CD4-positive, alpha-beta T cell treated with Interferon alpha-2 for 1 hour (primary cell): Measurements from ENCODE around the gene TBCB.
A peak's percentile ranks its signal among the peaks of the same experiment; 100 is the strongest.
"Not testable (repeated sequence)": the region's sequence is repeated elsewhere in the genome, so short reads cannot be mapped to it uniquely, and the experiment has no call there.

Experiments used
- DNase-seq, 2 donors: peaks; one replicate each; pipeline ENCODE4 v3.0.0-alpha.2; 2020 to 2022

The TBCB gene

DNA sequence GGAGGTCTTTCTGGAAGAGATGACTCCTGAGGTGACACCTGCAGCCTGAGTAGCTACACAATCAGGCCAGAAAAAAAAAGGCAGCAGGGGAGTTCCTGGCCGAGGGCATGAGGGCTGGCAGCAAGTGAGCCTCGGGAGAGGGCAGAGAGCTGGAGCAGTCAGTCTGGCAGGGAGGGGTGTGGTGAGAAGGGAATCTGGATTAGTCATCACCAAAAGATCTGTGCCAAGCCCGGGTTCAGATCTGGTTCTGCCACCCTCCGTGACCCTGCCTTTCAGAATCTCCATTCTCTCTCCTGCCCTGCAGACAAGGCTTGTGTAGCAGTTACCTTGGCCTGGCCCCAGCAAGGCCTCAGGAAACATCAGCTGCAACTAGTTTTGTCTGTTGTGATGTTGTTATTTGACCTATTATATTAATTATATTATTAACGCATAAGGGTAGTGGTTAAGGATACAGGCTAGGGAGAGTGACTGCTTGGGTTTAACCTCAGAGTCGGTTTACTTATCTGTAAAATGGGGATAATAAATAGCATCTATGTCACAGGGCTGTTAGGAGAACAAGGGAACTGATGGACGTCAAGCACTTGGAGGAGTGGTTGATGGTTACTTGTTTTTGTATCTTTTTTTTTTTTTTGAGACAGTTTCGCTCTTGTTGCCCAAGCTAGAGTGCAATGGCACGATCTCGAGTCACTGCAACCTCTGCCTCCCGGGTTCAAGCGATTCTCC lies 21.9 kb downstream of the TBCB start:
- DNase-seq = no peak

DNA sequence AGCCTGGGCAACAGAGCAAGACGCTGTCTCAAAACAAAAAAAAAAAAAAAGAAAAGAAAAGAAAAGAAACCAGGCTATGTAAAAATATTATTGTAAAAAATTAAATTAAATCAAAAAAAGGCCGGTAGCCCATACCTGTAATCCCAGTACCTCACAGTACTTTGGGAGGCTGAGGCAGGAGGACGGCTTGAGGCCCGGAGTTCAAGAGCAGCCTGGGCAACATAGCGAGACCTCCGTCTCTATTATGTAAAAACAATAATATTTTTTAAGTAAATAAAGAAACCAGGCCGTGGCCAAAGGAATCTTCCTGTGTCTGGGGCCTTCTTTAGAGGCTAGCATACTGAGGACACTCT lies 23.8 kb downstream of the TBCB start:
- no peak for DNase-seq

DNA sequence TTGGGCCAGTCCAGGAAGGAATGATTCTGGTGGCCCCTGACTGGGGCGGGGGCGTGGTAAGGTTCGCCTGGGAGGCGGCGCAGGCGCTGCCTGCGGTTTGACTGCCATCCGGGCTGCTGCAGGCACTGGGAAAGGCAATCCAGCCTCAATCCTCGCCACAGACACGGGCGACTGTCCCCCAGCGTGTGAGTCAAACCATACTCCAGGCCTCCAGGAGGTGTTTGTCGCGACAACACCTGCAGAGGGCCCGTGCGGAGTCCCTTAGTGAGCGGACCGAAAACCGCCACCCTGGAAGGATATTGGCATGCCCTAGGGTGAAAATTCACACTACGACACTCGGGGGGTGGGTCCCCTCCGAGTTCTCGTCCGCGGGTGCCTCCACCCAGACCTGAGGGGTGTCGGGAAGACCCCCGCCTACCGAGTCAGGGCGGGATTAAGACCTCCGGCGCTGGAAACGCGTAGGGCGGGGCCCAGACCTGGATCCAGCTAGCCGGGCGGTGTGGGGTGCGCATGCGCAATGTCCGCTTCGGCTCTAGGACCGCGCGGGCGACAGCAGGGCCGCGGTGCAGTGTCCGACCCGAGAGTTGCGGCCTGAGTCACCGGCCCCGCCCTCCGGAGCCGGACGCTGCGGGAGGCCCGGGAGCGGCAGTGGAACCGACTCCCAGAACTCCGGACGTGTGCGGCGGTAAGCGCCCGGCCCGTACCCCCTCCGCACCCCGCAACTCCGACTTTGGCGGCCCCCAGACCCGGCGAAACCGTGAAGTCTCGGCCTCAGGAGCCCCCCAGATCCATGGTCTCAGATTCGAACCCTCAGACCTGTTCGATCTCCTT lies 24.4 kb downstream of the TBCB start, which contains the start of gene CAPNS1:
TSS of gene CAPNS1 (plus strand) at position 594 of the 831 bp plus-strand sequence. CDS start 946 bp downstream, outside the sequence.
- peak; percentile 93 to 94 for DNase-seq

GRCh38 chr19:36140304-36141038 lies 25.2 kb downstream of the TBCB start:
- peak in 1 of 2 donors; percentile 9 for DNase-seq

DNA sequence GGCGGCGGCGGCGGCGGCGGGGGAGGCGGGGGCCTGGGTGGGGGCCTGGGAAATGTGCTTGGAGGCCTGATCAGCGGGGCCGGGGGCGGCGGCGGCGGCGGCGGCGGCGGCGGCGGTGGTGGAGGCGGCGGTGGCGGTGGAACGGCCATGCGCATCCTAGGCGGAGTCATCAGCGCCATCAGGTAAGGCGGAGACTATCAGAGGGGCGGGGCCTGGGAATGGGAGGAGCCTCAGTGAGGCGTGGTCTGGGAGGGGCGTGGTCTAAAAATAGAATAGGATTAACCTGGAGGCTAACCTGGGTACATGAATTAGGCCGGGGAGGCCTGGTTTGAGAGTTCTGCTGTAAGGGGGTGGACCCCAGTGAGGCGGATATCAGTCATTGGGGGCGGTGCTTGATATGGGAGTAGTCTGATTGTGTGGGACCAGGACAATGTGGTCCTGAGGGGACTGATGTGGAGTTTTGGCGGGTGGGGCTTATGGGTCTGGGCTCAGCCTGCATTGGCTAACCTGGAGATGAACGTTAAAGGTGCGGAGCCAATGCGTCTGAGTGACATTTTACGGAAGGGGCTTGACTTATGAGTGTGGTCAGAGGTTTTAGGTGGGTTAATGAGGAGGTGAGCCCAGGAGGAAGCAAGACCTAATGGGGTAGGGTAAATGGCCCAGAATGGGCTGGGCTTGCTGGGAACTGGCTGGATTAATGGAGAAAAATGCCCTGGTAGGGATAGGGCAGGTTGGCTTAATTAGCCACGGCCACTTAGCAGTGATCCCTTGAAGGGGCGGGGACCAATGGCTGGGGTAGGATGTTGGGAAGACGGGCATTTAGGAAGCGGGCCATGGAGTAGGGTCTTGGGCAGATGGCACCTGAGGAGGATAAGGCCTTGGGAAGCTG lies 26.0 kb downstream of the TBCB start:
- peak; percentile 88 to 95 for DNase-seq

DNA sequence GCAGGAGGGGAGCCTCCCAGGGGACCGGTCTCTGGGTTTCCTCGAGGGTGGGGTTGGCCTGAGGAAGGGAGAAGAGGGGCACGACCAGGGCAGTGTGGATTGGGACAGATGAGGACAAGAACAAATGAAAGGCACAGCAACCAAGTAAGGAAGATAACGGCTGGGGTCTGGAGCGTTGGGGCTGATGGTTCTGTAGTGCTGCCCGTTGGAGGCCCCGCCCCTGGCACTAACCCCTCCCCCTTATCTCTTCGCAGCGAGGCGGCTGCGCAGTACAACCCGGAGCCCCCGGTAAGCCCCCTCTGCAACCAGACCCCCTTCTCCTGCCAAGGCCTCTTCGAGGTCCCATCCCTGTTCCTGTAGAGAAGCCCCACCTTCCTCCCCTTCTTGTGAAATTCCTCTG lies 26.8 kb downstream of the TBCB start:
- DNase-seq = no peak

DNA sequence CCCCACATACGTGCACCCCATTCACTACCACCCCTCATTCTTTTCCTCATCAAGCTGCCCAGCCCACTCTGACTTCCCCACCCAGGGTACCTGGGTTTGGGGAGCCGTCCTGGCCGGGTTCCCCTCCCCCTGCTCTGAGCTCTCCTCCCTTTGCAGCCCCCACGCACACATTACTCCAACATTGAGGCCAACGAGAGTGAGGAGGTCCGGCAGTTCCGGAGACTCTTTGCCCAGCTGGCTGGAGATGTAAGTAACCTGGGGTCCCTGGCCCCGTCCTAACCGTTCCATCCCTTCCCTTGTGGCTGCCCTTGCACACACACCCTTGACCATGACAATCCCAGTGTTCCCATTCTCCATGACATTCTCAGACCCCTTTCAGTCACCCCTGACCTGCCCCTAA lies 27.2 kb downstream of the TBCB start:
- DNase-seq = no peak

GRCh38 chr19:36144624-36145023 lies 29.4 kb downstream of the TBCB start:
- no peak for DNase-seq

DNA sequence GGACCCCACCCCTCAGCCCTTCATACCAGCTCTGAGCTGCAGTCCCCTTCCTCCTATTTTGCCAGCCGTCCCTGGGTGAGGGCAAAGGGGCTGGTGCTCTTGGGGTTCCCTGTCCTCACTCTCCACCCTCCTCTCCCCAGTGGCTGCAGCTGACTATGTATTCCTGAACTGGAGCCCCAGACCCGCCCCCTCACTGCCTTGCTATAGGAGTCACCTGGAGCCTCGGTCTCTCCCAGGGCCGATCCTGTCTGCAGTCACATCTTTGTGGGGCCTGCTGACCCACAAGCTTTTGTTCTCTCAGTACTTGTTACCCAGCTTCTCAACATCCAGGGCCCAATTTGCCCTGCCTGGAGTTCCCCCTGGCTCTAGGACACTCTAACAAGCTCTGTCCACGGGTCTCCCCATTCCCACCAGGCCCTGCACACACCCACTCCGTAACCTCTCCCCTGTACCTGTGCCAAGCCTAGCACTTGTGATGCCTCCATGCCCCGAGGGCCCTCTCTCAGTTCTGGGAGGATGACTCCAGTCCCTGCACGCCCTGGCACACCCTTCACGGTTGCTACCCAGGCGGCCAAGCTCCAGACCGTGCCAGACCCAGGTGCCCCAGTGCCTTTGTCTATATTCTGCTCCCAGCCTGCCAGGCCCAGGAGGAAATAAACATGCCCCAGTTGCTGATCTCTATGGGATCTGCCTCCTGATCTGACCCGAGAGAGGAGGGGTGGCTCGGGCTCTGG lies 34.6 kb downstream of the TBCB start:
- no peak for DNase-seq

GRCh38 chr19:36150586-36150985 lies 35.3 kb downstream of the TBCB start:
- no peak for DNase-seq

GRCh38 chr19:36151144-36152018 lies 36.1 kb downstream of the TBCB start:
- DNase-seq = no peak

DNA sequence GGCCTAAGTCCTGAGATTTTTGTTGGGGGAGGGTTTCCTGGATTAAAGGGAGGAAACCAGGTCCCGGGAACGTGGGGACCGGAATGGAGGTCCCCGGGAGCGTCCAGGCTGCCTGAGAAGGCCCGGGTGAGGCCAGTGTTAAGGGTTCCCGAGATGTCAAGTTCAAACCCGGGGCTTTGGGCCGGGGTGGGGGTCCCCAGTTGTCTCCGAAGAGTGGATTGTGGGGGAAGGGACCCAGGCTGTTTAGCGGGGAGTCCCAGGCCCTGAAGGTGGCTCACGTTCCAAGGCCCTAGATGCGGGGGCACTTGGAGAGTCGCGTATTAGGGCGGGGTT lies 36.7 kb downstream of the TBCB start:
- DNase-seq = no peak

DNA sequence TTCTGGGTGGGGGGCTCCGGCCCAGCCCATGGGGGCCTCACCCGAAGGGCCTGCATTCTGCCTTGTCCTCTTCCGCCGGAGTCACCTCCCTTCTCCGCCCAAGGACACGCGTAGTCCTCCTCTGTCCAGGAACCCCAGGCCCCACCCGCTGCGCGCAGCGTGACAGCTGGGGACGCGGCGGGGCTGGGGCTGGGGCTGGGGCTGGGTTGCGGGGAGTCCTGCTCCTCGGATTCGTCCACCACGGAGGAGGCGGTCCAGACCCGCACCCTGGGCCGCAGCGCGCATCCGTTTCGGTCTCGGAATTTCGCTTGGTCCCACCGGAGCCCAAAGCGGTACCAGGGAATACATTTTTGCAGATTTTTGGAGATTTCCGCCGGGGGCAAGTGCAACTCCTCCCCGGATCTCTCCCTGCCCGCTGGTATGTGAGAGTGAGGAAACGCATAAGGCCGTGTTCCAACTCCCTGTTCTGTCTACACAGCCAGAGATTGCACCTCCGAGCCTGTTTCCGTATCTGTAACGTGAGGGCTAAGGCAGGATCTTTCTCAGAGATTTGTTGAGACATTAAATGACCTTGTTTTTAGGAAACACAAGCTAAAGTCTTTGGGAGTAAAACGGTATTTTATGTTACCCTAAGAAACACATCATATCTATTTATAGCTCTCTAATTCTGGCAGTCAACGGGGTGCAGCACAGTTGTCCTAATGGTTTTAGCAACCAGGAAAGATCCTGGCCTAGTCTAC lies 37.3 kb downstream of the TBCB start, which contains the start of gene COX7A1:
TSS of gene COX7A1 (minus strand) at position 96 of the 740 bp plus-strand sequence. CDS start at position 56, 40 bp downstream.
- DNase-seq = no peak

GRCh38 chr19:36153126-36153525 lies 37.9 kb downstream of the TBCB start:
- DNase-seq = no peak

DNA sequence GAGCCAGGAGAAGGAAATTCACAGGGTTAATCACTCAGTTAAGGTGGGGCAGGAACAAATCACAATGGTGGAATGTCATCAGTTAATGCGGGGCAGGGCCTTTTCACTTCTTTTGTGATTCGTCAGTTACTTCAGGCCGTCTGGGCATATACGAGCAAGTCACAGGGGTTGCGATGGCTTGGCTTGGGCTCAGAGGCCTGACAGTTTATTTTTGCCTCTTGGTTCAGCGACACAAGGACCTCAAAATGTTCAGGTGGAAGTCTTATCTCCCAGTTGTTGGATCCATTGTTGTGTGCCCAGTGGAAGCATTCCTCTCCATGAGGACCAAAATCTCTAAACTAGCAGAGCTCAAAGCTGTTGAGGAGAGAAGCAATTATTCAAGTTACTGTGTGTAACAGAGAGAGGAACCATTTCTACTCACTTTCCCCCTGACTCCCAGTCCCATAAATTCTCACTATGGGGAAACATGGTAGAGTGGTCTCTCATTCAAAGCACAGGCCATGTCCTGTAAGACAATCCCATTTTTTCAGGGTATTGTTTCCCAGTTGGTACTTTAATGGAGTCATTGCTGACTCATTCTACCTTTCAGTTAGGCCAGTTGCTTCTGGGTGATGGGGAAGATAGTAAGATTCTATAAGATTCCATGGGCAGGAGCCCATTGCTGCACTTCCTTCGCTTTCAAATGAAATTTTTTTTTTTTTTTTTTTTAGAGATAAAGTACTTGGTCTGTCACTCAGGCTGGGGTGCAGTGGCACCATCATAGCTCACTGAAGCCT lies 45.7 kb downstream of the TBCB start:
- DNase-seq = no peak

GRCh38 chr19:36163813-36164212 lies 48.5 kb downstream of the TBCB start:
- DNase-seq = no peak

GRCh38 chr19:36169084-36169760 lies 54.0 kb downstream of the TBCB start:
- no peak for DNase-seq

DNA sequence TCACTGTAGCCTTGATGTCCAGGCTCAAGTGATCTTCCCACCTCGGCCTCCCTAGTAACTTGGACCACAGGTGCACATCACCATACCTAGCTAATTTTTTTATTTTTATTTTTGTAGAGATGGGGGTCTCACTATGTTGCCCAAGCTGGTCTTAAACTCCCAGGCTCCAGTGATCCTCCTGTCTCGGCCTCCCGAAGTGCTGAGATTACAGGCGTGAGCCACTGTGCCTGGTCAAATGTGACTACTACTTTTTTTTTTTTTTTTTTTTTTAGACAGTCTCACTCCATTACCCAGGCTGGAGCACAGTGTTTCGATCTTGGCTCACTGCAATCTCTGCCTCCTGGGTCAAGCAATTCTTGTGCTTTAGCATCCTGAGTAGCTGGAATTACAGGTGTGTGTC lies 57.6 kb downstream of the TBCB start:
- no peak for DNase-seq

DNA sequence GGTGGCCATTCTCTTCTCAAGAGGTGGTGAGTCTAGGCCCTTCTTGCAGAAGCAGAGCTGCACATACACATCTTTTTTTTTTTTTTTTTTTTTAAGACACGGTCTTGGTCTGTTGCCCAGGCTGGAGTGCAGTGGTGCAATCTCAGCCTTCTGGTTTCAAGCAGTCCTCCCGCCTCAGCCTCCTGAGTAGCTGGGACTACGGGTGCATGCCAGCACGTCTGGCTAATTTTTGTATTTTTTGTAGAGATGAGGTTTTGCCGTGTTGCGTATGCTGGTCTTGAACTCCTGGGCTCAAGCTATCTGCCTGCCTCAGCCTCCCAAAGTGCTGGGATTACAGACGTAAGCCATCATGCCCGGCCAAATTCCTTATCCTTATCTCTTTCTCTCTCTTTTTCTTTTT lies 58.6 kb downstream of the TBCB start:
- DNase-seq = not testable (repeated sequence)
